Osteoblast (primary cell): Measurements from ENCODE around the gene MYBPC3. TPM values are rescaled to one million over a fixed set of nuclear protein-coding genes. Genes with fewer than 3 reads are reported as not detected.

Experiments
- DNase-seq: peaks from one replicate; pipeline ENCODE4 v3.0.0; 2011; ENCODE audit warnings: low spot score, mixed read lengths; ENCODE audit not compliant: insufficient read length; ENCODE audit errors: missing footprints
- H2AFZ ChIP-seq: 2 replicates; pipeline ENCODE4 v1.6.0; 2011; ENCODE audit warnings: mild to moderate bottlenecking, low read length
- H3K27ac ChIP-seq: 2 replicates; pipeline ENCODE4 v1.5.1; 2011; ENCODE audit warnings: mild to moderate bottlenecking, low read depth, low read length, moderate library complexity
- H3K27me3 ChIP-seq: 2 replicates; pipeline ENCODE4 v1.6.0; 2012; ENCODE audit warnings: mild to moderate bottlenecking, control low read depth, inconsistent platforms, low read length, moderate library complexity; ENCODE audit not compliant: insufficient read depth
- H3K36me3 ChIP-seq: 2 replicates; pipeline ENCODE4 v1.5.1; 2011; ENCODE audit warnings: mild to moderate bottlenecking, low read length, control low read depth, moderate library complexity; ENCODE audit not compliant: insufficient read depth
- H3K4me1 ChIP-seq: 2 replicates; pipeline ENCODE4 v1.5.1; 2011; ENCODE audit warnings: mild to moderate bottlenecking, low read length, control low read depth, moderate library complexity; ENCODE audit not compliant: insufficient read depth
- H3K4me2 ChIP-seq: 2 replicates; pipeline ENCODE4 v1.6.0; 2011; ENCODE audit warnings: mild to moderate bottlenecking, low read length; ENCODE audit not compliant: insufficient read depth
- H3K4me3 ChIP-seq: fragments of 200-600 bp; sonication (generic); 3 replicates; pipeline ENCODE4 v1.5.1; 2012; ENCODE audit warnings: mild to moderate bottlenecking, low read length, inconsistent platforms; ENCODE audit not compliant: insufficient read depth
- H3K79me2 ChIP-seq: 2 replicates; pipeline ENCODE4 v1.6.0; 2012; ENCODE audit warnings: mild to moderate bottlenecking, low read length, control low read depth, inconsistent platforms; ENCODE audit not compliant: insufficient read depth
- H3K9me3 ChIP-seq: 2 replicates; pipeline ENCODE4 v1.5.1; 2011; ENCODE audit warnings: low read depth, low read length, control low read depth
- H4K20me1 ChIP-seq: 2 replicates; pipeline ENCODE4 v1.6.0; 2012; ENCODE audit warnings: mild to moderate bottlenecking, low read length, control low read depth; ENCODE audit not compliant: insufficient read depth
- CTCF ChIP-seq: IDR thresholded peaks from 2 replicates; pipeline ENCODE4 v1.5.1; 2011; ENCODE audit warnings: mild to moderate bottlenecking, low read depth, low read length, moderate library complexity; ENCODE audit errors: extremely low read depth
- total RNA-seq: library from RNA; depleted of rRNA; stranded (reverse); fragments of >200 nt; gene quantifications from 2 replicates; pipeline ENCODE4 v1.2.3, GENCODE V29; 2012

Gene MYBPC3
- total RNA-seq, 1 donor = not detected

GRCh38 chr11:47378836-47379170 is 26.3 kb upstream of the MYBPC3 start:
- no peak overlapping the region for H3K4me2 ChIP-seq
- no peak overlapping the region for H3K27ac ChIP-seq
- H3K36me3 ChIP-seq = no peaks in the 10 kb centered on the region
- H3K79me2 ChIP-seq = no peaks in the 10 kb centered on the region
- no peaks in the 10 kb centered on the region for H4K20me1 ChIP-seq
- no peaks in the 10 kb centered on the region for H3K9me3 ChIP-seq
- H2AFZ ChIP-seq = no peak overlapping the region
- DNase-seq = peak; percentile 69
- H3K4me3 ChIP-seq = no peak overlapping the region
- no peaks in the 10 kb centered on the region for H3K27me3 ChIP-seq
- TF ChIP-seq CTCF = no peak
- peaks cover 4% of the 10 kb centered on the region for H3K4me1 ChIP-seq

GRCh38 chr11:47378010-47378835 is 25.7 kb upstream of the MYBPC3 start, which contains the start of gene SPI1:
SPI1 (minus strand) TSS chr11:47378547; CDS start chr11:47378353, 194 bp downstream.
- Histone ChIP-seq H3K4me2 (no peak within 1 kb of the TSS), H3K36me3 (no peaks in the 10 kb centered on the region), H4K20me1 (no peaks in the 10 kb centered on the region), H3K4me3 (no peak within 1 kb of the TSS), H3K9me3 (no peaks in the 10 kb centered on the region), H3K4me1 (peaks cover 4% of the 10 kb centered on the region), H3K27ac (no peak within 1 kb of the TSS), H3K79me2 (no peaks in the 10 kb centered on the region), H3K27me3 (no peaks in the 10 kb centered on the region), H2AFZ (no peak within 1 kb of the TSS)
- peak; percentile 45 for DNase-seq
- TF ChIP-seq CTCF = no peak

GRCh38 chr11:47377571-47378009 is 25.1 kb upstream of the MYBPC3 start:
- no peak overlapping the region for H3K27ac ChIP-seq
- H4K20me1 ChIP-seq = no peaks in the 10 kb centered on the region
- no peak overlapping the region for H3K4me3 ChIP-seq
- H3K4me2 ChIP-seq = no peak overlapping the region
- H3K27me3 ChIP-seq = no peaks in the 10 kb centered on the region
- H2AFZ ChIP-seq = no peak overlapping the region
- no peaks in the 10 kb centered on the region for H3K79me2 ChIP-seq
- peak; percentile 62 for DNase-seq
- no peaks in the 10 kb centered on the region for H3K9me3 ChIP-seq
- H3K36me3 ChIP-seq = no peaks in the 10 kb centered on the region
- TF ChIP-seq CTCF = no peak
- H3K4me1 ChIP-seq = peaks cover 4% of the 10 kb centered on the region

GRCh38 chr11:47376525-47377371 is 24.2 kb upstream of the MYBPC3 start:
- Histone ChIP-seq H3K4me1 (peaks cover 4% of the 10 kb centered on the region), H3K27me3 (no peaks in the 10 kb centered on the region), H3K9me3 (no peaks in the 10 kb centered on the region), H3K4me3 (no peak overlapping the region), H2AFZ (no peak overlapping the region), H3K36me3 (no peaks in the 10 kb centered on the region), H3K4me2 (no peak overlapping the region), H3K27ac (no peak overlapping the region), H4K20me1 (no peaks in the 10 kb centered on the region), H3K79me2 (no peaks in the 10 kb centered on the region)
- DNase-seq = peak; percentile 52
- TF ChIP-seq CTCF = no peak
